Islet of Langerhans (tissue), 1 donor: Measurements from ENCODE around the gene PGBD5.

Experiments used
- FAIRE-seq: peaks from one replicate; lab custom pipeline; 2011; peaks lifted over from hg19 to GRCh38; lab: Jason Lieb, UNC

Gene PGBD5

DNA sequence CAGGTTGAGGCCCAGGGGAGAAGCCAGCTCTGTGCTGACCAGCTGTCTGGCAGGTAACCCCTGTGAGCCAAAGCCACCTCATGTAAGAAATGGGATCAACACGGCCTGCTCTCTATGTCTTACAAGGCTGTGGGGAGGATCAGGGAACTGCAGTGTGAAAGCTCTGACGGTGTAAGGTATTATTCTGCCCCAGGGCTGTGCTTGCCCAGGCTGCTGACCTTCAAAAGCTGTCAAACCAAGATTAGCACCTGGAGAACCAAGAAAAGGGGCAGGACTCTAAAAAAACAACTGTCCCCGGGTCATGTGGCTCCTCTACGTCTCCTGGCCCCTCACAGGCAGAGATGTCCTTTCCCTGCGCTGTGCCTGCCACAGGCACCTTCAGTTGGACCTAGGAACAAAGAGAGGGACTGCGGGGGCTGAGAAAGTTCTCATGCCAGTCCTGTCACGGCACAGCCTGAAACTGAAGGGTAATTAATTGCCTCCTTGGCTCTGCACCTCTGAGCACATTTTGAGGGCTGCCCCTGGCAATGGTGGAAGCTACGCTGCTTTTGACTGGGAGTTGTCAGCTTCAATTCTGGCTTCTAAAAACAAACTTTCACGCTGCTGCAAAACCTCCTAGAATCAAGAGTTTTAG, 77.6 kb downstream of the PGBD5 start:
- no peak for FAIRE-seq

DNA sequence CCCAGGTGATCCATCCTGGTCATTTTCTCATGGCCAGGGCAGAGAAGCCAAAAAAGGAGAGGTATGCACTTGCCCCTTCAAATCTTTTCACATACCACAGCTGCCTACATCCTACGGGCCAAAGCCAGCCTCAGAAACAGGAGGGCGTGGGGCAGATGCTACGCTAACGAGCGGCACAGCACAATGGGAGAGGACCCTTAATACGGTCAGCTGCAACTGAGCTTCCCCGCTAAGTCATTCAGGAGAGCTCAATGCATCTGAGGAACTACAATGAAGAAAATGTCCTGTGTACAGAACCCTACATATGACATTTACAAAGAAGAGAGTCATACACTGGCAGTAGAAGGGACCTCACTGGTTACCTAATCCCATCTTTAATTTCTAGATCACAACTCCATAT, 78.2 kb downstream of the PGBD5 start:
- FAIRE-seq: no peak

DNA sequence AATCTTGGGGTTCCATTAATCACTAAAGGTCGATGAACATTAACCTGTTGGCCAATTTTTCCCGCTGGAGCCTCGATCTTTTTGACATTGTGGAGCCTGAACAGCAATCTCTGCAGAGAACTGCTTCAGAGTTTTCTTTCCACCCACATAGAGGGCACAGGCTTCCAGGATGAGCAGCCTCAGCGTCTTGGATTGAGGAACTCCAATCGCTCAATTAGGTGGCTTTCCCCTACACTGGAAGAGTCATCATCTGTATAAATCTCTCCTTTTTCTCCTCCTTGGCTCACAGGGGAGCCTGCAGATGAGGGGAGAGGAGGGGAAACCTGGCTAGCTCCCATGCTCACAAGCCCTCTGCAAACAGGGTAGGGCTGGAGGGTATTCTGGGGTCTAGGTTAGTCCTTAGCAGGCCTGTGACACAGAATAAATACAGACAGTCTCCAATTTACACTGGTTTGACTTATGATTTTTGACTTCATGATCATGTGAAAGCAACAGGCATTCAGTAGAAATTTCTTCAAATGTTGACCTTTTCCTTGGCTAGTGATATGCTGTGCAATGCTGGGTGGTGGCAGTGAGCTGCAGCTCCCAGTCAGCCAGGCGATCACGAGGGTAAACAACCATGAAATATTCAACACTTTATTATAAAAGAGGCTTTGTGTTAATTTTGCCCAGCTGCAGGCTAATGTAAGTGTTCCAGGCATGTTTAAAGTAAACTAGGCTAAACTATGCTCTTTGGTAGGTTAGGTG, 80.8 kb downstream of the PGBD5 start:
- FAIRE-seq: no peak

DNA sequence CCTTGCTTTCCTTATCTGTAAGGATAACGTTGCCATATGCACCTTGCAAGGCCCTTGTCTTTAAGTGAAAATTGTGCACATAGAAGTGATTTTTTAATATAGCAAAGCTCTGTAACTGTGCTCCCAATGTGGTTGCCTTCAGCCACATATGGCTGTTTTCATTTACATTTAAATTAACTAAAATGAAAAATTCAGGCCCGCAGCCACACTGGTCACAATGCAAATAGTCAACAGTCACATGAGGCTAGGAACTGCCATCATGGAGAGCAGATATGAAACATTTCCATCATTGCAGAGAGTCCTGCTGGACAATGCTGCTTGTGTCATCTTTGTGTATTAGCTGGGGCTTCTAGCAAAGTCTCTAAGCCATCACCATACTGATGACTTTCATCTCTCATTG, 83.4 kb downstream of the PGBD5 start:
- no peak for FAIRE-seq

DNA sequence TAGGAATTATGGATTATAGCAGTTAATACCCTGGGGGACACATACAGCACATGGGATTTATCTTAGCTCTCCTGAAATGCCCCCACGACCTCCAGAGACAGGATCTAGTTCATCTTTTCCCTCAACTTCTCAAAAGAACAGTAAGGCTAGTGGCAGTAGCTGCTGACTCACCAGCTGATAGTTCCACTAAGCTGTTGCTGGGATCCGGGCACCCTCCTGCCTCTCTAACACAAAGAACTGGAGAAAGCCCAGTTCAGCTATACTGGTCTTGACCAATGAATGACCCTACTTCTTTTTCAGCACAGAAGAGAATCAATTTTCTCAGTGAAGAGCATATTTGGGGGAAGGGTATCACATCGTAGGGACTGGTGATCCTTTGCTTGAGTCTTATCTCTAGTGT, 84.1 kb downstream of the PGBD5 start:
- FAIRE-seq: no peak

DNA sequence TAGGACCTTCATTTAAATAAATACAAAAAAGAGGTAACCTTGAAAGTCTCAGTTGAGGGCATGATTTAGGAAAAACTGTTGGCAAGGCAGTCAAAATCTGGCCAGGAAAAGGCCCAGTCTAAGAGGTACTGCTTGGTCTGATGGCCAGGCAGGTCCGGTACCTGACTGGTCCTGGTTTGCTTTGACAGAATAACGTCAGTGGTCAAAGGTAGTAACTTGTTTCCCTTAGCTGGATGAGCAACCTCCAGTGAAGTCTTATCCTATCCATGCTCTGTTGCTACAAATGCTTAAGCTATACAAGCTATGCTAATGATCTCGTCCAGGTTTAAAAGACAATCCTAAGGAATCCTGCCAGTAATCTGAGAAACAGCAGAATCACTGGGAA, 85.0 kb downstream of the PGBD5 start:
- no peak for FAIRE-seq

DNA sequence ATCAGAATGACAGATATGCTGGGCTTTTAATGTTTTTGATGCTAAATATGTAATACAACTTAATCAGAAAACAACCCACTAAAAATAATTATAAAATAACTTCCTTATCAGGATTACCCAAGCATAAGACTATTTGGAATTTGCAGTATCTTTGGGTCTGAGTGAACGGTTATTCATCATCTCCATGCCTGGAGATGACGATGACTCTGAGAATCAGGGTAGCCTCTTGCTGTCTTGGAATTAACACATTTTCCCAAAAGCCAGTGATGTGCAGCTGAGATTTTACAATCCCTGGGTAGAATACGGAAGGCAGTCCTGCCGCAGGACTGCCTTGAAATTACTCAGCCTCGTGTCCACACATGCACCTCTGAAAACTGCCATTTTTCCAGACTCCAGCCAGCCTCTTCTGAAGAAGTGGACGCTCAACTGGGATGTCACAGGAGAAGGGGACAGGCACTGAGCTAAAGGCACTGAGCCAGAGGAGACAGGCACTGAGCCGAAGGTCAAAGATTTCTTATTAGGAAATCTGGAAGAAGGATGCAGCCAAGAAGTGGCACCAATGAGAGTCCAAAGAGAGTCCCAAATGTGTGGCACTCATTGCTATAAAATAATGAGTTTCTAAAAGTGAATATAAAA, 85.5 kb downstream of the PGBD5 start:
- no peak for FAIRE-seq

DNA sequence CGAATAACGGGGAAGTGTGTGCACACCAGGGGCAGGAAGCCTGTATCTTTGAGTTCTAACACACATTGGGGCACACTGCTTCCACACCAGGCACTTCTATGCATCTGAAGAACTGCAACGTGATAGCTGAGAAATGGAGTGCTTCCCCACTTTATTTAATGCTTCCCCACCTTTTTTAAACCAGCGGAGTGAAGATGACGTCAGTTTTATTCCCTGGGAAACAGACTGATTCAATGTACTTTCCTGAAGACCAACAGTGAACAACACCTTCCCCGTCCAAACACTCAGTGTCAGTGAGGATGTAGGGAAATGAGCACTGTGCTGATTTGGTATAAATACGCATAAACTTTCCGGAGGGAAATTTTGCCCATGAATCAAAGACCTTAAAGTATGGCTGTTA, 87.1 kb downstream of the PGBD5 start:
- FAIRE-seq: no peak

DNA sequence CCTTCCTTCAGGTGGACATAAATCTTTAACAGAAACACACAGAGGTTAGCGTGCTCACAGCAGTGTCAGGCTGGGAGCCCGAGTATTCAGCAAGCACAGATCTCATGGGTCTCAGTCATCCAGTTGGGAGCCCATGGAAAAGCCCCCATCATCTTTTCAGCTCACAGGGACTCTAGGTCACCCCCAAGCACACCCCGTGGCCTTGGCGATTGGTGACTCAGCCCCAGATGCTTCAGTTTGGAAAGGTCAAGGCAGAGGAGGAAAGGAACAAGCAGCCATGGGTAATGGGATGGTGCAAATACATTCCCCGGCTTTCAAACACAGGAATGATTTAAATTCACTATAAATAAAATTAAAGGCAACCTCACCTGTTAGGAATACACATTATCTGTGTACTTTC, 88.9 kb downstream of the PGBD5 start:
- no peak for FAIRE-seq

DNA sequence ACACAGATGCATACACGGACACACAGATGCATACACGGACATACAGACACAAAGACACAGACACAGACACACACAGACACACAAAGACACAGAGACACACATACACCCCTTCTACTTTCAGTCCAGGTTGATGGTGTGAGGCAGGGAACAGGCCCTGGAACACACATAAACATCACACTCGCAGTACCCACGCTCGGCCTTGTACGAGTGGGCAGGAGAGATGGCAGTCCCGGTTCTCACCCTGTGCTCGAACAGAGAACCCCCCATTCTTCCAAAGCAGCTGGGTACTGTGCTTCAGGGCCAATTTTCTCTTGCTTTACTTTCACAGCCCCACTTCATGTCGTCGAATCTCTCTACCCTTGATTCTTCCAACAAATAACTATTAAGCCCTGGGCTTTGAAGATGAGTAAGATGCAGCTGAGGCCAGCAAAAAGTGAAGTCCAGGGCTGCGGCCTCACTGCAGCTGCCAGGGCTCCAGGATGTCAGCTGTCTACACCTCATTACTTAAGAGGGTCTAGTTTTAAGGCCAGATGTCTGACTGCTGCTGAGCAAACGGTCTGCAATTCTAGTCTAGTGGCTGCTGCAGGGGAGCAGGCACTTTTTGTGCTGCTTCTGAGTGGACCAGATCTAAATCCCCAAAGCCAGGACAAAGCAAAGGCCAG, 90.1 kb downstream of the PGBD5 start:
- FAIRE-seq: no peak

DNA sequence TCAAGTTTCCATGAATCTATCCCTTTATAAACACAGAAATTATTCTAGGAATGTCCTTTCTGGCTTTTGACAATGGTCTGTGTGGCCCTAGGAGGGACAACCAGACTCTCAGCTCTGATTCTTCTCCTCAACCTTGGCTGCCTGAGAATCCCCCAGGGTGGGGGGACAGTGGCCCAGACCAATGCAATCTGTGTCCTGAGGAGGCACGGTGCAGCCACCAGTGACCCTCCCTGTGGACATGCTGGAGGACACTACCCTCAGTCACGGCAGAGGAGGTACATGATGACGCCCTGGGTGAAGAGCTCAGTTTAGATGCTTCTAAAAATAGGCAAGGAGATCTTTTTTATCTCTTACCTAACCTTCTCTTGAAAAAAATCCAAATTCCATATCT, 91.7 kb downstream of the PGBD5 start:
- no peak for FAIRE-seq

DNA sequence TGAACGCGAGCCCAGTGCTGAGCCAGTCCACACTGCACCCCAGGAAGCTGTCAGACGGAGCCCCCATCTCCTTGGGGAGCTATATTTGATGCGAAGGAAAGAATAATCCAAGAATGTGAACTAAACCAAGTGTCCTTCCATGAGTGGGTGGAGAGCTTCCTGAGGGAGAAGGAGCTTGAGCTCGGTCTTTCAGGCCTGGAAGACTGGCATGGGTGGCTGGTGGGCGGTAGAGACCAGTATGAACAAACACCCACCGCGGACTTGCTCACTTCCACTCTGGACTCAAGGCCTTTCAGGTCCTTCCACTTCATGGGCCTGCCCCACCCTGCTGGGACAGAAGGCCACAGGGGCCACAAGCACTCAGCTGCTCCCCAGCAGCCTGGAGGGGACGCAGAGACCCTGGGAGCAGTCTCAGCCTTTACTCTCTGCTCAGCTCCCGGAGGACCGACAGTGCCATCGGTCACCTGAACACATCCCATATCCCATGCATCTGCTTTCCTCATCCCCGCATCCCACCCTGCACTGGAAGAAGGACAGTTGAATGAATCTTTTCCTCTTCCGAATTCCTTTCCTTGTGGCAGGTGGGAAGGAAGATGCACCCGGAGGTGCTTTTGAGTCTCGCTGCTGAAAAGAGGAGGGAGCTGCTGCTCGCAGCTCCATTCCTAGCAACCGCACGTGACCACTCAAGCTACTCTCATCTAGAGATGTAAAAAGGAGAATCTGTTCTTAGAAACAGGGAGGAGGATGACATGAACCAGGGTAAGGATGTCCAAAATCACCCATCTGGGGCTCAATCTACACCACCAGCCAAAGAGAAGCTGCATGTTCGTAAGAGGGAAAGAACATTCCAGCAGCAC, 92.3 kb downstream of the PGBD5 start:
- FAIRE-seq: no peak

DNA sequence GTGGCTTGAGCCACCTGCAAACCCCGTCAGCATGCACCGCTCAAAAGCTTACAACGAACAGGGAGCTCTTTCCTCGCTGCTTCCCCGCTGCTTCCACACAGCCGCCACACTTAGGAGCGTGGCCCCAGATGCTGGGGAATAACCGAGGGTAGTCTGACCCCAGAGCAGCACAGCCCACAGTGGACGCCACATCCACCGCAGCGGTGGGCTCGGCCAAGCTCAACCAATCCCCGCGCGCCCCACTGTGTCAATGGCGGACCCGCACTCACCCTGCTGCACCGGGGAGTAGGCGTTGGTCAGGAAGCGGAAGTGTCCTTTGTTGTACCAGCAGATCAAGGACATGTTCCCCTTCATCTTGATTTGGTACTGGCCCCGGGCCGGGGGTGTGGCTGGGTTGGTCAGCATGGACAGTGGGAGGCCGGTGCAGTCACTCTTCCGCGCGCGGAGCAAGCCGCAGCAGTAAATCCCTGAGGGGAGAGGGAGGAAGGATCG, 93.5 kb downstream of the PGBD5 start:
- no peak for FAIRE-seq

DNA sequence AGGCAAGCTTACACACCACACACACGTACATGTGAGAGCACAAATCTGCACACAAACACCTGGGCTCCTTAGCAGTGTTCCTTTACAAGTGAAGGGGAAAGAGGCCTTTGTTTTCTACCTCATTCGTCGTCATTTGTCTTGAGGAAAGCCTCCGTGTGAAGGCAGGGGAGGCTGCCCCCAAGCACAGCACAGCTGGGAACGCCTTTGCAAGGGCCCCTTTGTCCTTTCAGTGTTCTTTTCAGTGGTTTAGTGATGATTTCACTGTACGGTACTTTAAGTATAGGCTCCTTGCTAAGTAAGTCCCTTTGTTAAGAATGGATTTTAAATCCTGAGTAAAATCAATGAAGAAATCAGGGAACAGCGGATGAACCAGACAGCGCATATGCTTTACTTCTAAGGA, 94.1 kb downstream of the PGBD5 start:
- no peak for FAIRE-seq

DNA sequence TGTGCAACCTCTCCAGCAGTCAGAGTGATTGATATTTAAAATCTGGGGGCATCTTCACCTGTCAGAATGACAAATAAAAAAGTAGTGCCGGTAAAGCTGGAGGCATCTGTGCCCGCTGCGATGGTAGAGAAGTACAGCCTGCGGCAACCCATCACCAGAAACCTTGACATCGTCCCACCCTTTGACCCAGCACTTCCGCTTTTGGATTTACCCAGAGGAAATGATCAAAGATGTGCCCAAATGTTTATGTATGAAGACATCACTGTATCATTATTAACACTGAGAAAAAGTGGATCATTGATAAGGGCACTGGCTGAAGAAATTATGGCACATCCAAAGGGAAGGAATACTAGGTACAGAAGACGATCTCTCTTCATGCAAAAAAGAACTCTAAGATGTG, 96.0 kb downstream of the PGBD5 start:
- FAIRE-seq: no peak

DNA sequence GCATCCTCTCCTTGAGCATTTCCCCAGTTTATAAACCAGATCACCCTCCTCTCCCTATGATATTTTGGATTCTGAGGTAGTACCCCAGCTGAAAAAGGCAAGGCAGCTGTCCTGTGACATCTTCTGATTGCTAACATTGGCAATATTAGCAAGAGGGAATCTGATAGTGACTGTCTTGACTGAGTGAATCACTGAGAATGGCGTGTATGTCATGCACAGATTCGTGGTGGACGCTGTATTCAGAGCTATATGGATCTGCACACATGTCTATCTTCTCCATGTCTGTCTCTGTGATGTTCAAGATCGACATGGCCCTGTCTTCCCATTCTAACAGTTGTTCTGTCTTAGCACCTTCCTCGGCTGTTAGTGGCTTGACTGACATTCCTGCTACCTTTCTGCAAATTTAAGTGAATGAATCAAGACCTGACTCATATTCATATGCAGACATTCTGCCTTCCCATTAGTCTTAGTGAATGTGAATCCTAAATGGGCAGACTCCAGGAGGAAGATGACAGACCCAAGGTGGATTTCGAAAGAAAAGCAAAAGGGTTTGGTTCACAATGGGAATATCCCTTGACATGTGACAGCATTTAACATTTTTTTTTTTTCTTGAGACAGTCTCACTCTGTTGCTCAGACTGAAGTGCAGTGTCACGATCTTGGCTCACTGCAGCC, 97.7 kb downstream of the PGBD5 start:
- no peak for FAIRE-seq

DNA sequence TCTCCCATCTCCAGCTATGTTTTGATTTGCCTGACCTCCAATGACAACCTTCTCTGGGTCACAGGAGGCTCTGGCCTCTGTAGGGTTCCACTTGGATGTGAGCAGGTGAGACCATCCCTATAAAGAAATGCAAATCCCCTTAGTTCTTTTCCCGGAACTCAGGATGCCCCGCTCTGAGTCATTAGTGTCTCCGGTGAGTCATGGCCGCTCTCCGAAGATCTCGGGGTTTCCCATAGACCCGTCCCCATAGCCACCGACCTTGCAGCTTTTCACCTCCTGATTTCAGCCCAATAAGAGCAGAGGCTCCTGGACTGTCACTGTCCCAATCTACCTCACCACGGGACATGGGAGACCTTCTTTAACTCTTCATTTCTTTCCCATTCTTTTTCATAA, 98.2 kb downstream of the PGBD5 start:
- no peak for FAIRE-seq

DNA sequence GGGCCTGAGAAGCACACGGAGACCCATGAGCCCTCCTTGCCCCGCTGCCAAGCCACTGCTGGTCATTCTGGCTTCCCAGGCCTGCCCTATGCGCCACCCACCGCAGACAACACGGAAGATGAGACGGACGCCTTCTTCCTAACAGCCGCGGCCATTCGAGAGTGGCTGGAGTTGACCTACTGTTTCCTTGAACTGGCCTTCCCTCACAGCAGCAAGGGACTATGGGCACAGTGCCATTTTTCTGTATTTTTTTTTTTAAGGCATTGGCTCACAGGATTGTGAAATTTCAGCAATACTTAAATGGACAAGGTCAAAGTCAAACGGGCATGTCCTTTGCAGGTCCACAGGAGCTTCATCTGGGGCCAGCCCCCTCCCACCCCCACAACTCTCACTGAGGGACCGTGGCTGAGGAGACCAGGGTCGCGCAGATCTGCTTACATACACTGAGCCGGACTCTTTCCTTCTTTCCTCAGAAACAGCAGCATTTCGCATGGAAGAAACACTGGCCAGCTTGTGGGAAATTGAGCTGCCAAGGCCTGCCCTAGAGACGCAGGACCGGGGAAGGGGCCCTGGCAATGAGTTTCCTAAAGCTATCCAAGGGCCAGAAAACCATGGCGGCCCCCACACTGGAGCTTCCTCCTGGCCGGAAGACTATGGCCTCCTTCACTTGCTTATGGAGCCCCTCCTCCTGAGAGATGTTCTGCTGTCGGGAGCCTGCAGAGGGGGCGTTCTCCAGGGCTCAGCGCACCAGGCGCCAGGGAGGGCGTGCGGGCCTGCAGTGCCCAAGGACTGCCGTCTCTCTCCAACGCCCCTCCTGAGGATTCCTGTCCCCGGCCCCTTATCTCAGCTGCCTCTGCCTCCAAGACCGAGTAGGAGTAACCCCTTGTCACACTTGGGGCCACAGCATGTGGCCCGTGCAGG, 98.9 kb downstream of the PGBD5 start:
- FAIRE-seq: no peak

DNA sequence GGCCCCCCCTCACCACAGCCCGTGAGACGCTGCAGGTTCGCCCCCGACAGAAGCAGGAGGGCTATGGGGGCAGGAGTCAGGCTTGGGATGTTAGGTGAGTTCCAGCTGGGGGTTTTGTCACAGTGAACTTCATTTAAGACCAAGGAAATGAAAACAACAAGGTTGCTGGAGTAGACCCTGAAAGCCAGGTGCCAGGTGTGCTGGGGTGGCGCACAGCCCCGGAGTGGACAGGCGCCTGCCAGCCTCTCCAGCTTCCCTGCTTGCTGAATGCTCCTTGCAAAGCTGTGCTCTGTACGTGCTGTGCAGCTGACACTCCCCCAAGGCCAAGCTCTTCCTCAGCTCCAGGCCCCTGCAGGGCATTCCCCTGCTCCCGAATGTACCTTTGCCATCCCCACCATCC, 102.4 kb downstream of the PGBD5 start:
- no peak for FAIRE-seq

DNA sequence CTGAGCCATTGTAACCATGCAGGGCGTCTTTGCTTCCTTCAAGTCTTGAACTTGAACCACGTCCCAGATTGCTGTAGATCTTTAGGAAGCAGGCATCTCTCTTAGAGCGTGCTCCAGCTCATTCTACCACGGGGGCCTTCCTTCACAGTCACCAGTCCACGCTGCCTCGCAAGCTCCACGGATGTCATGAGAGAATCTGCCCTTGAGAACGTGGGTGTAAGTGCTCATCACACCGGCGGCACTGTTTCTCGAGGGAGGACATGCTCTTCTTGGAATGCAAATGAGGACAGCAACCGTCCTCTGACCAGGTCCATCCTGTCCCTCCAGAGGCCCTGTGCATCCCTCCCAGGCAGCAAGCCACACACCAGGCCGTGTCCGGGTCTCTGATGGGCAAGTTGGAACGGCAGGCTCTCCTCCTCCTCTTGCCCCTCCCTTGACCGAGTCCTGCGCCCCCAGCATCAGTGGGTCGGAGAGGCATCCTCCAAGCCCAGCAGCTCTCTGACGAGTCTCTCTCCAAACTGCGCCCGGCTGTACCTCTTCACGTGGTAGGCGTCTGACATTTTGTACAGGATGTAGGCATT, 103.1 kb downstream of the PGBD5 start:
- no peak for FAIRE-seq
